GM12875 (cell line): ENCODE data around the gene PSMB2.

ENCODE experiments used
- H3K4me3 ChIP-seq: one replicate; pipeline ENCODE4 v1.5.1; 2011; ENCODE audit warnings: low read depth, low read length, control low read depth
- TF ChIP-seq, protein P1 (sequence below): IDR thresholded peaks from 2 replicates; pipeline ENCODE4 v1.5.1; 2011; ENCODE audit warnings: low read depth, mild to moderate bottlenecking, control low read depth, inconsistent platforms, low read length, moderate library complexity, borderline replicate concordance; ENCODE audit not compliant: insufficient read depth

The PSMB2 gene

DNA sequence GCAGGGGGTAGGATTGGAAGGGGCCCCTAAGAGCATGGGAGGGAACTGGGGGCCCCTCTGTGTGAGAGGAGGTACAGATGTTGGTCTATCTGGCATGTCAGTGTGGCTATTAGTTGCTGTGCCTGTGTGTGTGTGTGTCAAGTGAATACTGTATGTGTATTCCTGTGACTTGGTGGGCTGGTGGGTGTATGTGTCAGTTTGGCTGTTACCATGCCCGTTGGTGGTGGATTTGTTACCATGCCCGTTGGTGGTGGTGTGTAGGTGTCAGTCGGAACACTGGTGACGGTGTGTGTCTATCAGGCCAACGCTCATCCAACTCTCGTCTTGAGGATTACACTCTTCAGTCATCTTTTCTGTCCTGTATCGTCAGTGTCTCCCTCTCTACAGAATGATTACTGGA is 45.6 kb downstream of the PSMB2 start:
- H3K4me3 ChIP-seq, result no peak overlapping the region
- TF ChIP-seq, protein P1, sequence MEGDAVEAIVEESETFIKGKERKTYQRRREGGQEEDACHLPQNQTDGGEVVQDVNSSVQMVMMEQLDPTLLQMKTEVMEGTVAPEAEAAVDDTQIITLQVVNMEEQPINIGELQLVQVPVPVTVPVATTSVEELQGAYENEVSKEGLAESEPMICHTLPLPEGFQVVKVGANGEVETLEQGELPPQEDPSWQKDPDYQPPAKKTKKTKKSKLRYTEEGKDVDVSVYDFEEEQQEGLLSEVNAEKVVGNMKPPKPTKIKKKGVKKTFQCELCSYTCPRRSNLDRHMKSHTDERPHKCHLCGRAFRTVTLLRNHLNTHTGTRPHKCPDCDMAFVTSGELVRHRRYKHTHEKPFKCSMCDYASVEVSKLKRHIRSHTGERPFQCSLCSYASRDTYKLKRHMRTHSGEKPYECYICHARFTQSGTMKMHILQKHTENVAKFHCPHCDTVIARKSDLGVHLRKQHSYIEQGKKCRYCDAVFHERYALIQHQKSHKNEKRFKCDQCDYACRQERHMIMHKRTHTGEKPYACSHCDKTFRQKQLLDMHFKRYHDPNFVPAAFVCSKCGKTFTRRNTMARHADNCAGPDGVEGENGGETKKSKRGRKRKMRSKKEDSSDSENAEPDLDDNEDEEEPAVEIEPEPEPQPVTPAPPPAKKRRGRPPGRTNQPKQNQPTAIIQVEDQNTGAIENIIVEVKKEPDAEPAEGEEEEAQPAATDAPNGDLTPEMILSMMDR, result no peak

DNA sequence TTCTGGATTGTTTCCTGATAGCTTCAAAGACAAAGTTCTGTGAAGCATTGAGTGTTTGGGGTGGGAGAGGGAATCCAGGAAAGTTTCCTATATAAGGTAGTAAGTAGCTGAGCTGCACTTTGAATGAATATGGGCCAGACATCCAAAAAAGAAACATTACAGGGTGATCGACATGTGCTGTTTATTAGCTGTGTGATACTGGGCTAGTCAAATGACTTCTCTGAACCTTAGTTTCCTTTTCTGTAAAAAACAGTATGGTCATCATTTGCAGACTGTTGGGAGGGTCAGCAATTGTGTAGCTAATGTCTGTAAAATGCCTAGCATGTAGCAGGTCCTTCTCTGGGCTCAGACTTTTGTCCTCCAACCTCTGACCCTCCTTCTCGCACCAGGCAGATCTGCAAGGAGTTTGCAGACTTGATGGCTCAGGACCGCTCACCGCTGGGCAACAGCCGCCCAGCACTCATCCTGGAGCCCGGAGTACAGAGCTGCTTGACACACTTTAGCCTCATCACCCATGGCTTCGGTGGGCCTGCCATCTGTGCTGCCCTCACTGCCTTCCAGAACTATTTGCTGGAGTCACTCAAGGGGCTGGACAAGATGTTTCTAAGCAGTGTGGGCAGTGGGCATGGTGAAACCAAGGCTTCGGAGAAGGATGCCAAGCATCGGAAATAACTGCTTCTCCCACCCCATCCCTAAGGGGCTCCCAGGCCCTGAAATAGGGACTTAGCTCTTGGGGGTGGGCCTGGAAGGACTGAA is 47.1 kb downstream of the PSMB2 start:
- no peak overlapping the region for H3K4me3 ChIP-seq
- TF ChIP-seq, protein P1, result no peak

DNA sequence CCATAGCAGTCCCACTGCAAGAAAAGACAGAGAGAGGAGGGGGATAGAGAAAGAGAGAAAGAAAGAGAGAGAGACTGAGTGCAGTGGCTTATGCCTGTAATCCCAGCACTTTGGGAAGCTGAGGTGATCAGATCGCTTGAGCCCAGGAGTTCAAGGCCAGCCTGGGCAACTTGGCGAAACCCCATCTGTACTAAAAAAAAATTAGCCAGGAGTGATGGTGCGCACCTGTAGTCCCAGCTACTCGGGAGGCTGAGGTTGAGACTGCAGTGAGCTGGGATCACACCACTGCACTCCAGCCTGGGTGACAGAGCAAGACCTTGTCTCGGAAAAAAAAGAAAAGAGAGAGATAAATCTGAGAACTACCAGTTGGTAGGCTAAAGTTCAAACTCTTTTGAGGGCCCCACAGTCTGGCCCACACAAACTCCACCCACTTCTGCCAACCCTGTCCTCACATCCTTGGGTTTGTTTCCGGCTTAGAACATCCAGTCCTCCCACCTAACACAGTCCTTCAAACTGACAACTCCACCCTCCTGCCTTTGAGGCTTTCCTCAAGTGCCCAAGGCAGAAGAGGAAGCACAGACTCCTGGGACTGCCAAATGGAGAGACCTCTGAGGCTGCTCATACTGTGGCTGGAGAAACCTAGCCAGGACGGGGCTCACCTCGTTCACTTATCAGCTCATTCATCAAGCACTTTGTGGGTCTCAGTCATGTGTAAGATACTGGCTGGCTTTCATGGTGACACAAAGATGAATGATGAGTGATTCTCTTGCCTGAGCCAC is 48.1 kb downstream of the PSMB2 start:
- TF ChIP-seq, protein P1, result no peak
- no peak overlapping the region for H3K4me3 ChIP-seq

DNA sequence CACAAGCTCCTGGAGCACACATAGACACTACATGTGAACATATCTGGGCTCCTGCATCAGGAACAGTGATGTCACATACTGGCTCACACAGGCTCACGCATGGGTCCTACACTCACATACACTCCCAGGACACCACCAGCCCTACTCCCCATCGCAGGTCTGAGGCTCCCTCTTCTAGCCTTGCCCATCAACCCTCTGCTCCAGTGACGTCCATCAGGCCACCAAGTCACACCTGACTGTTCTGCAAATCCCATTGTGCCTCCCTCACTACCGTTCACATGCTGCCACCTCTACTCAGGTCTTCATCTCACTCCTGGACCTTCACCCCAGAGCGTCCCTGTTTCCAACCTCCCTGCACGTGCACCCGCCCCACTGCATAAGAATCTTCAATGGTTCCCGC is 50.1 kb downstream of the PSMB2 start:
- TF ChIP-seq, protein P1, result no peak
- no peak overlapping the region for H3K4me3 ChIP-seq

DNA sequence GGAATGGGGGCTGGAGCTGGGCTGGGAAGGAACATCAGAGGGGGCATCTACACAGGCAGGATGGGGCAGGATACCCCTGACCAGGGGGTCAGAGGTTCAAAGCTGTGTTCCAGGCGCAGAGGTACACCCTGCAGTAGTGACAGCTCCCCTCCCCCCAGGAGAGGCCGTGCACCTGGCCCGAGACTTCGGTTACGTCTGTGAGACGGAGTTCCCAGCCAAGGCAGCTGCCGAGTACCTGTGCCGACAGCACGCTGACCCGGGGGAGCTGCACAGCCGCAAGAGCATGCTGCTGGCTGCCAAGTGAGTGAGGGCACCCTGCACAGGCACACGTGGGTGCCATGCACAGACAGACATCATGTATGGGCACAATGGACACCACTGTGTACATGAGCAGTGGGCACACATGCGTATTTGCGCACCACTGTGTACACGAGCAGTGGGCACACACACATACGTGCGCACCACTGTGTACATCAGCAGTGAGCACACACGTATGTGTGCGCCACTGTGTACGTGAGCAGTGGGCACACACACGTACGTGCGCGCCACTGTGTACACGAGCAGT is 50.8 kb downstream of the PSMB2 start:
- H3K4me3 ChIP-seq, result no peak overlapping the region
- TF ChIP-seq, protein P1, result no peak

DNA sequence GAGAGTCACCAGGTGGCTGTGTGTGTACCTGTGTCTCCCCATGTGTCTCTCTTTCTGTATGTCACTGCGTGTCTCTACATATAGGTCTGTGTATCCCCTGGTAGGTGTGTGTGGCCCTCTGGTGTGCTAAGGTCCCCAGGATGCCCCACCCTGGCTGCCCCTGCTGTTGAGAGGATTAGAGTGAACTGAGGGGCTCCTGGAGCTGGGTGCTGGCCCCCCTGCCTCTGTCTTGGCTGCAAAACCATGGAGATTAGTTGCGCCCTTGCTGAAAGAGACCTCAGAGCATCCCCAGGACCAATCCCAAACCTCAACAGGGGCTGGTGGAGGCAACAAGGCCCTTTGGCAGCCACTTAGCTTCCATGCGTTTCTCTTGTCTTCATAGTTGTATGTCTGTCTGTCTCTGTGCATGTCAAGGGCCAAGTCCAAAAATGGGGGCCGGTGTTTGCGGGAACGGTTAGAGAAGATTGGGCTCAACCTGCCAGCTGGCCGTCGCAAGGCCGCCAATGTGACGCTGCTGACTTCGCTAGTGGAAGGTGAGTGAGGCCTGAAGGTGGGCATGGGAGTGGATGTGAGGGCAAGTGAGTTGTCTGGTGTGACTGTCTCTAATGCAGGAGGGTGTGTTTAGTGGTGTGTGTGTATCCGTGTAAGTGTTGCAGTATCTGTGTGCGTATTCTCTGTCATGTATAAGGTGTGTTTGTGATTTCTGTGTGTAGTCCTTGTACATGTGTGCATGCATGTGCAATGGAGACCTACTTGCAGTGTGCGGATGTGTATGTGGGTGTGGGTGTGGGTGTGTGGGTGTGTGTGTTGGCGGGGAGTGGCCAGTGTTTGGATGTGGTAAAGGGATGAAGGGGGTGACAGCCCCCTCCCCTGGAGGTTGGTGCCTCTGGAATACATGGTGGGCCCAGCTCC is 51.6 kb downstream of the PSMB2 start:
- TF ChIP-seq, protein P1, result no peak
- no peak overlapping the region for H3K4me3 ChIP-seq
